GM23248 (cell line): Measurements from ENCODE around the gene NUMA1. TPM values are rescaled to one million over a fixed set of nuclear protein-coding genes. Genes with fewer than 3 reads are reported as not detected.

Experiments
- DNase-seq: peaks from one replicate; pipeline ENCODE4 v3.0.0-alpha.2; 2015
- H2AFZ ChIP-seq: fragments of 200-600 bp; sonication (generic); 2 replicates; pipeline ENCODE4 v1.6.1; 2016; ENCODE audit warnings: antibody characterized with exemption
- H3F3A ChIP-seq: fragments of 200-600 bp; sonication (generic); 2 replicates; pipeline ENCODE4 v1.6.1; 2016; ENCODE audit warnings: mild to moderate bottlenecking, antibody characterized with exemption, mixed run types; ENCODE audit not compliant: insufficient read depth
- H3K27ac ChIP-seq: fragments of 200-600 bp; sonication (generic); 2 replicates; pipeline ENCODE4 v1.5.1; 2016; ENCODE audit warnings: mild to moderate bottlenecking
- H3K27me3 ChIP-seq: fragments of 200-600 bp; sonication (generic); replicated peaks from 2 replicates; pipeline ENCODE4 v1.6.1; 2016; ENCODE audit warnings: mild to moderate bottlenecking; ENCODE audit not compliant: insufficient read depth
- H3K36me3 ChIP-seq: fragments of 200-600 bp; sonication (generic); 2 replicates; pipeline ENCODE4 v1.6.1; 2016; ENCODE audit warnings: low read depth, mild to moderate bottlenecking
- H3K4me1 ChIP-seq: fragments of 200-600 bp; sonication (generic); 2 replicates; pipeline ENCODE4 v1.6.1; 2016; ENCODE audit warnings: mild to moderate bottlenecking; ENCODE audit not compliant: insufficient read depth
- H3K4me2 ChIP-seq: fragments of 200-600 bp; sonication (generic); one replicate; pipeline ENCODE4 v1.6.1; 2016; ENCODE audit warnings: mild to moderate bottlenecking; ENCODE audit not compliant: unreplicated experiment
- H3K4me3 ChIP-seq: fragments of 200-600 bp; sonication (generic); 2 replicates; pipeline ENCODE4 v1.5.1; 2016; ENCODE audit warnings: mild to moderate bottlenecking
- H3K79me2 ChIP-seq: fragments of 200-600 bp; sonication (generic); 2 replicates; pipeline ENCODE4 v1.6.1; 2016; ENCODE audit warnings: mild to moderate bottlenecking; ENCODE audit not compliant: insufficient read depth
- H3K9ac ChIP-seq: fragments of 200-600 bp; sonication (generic); 2 replicates; pipeline ENCODE4 v1.6.1; 2016; ENCODE audit warnings: mild to moderate bottlenecking
- H3K9me2 ChIP-seq: fragments of 200-600 bp; sonication (generic); 2 replicates; pipeline ENCODE4 v1.6.1; 2016; ENCODE audit warnings: mixed run types, mild to moderate bottlenecking, moderate library complexity; ENCODE audit not compliant: insufficient read depth
- H3K9me3 ChIP-seq: fragments of 200-600 bp; sonication (generic); one replicate; pipeline ENCODE4 v1.6.1; 2017; ENCODE audit warnings: low read depth
- H4K20me1 ChIP-seq: fragments of 200-600 bp; sonication (generic); 2 replicates; pipeline ENCODE4 v1.6.0; 2016; ENCODE audit not compliant: insufficient read depth
- EZH2 ChIP-seq: fragments of 200-600 bp; sonication (generic); IDR thresholded peaks from 2 replicates; pipeline ENCODE4 v1.6.1; 2018; ENCODE audit warnings: antibody characterized with exemption, mild to moderate bottlenecking; ENCODE audit not compliant: insufficient read depth, poor library complexity, severe bottlenecking
- EZH2phosphoT487 ChIP-seq: fragments of 200-600 bp; sonication (generic); IDR thresholded peaks from 2 replicates; pipeline ENCODE4 v1.6.1; 2018; ENCODE audit warnings: antibody characterized with exemption, moderate library complexity, mild to moderate bottlenecking, low read depth; ENCODE audit not compliant: insufficient read depth
- WGBS, 2 experiments: methylation state at CpG; one replicate each; pipeline ENCODE4 v1.1.6; 2015 to 2017; ENCODE audit warnings: low lambda C conversion rate in 2 of 2, low coverage in 1 of 2; ENCODE audit errors: missing lambda C conversion rate in 2 of 2; 5-methylcytosine and 5-hydroxymethylcytosine counted together
- in situ Hi-C: fragments of 300-500 bp; cut with MboI; formaldehyde crosslinking; loops from 2 replicates; pipeline ENCODE4 v1.15.0; 2020
- polyA plus RNA-seq: library from polyadenylated mRNA; unstranded; fragments of >200 nt; fragmentation: Nextera tagmentation; extraction: Ambion mirVana; gene quantifications from 2 replicates; pipeline ENCODE4 v1.2.1, GENCODE V29; 2016
- total RNA-seq: library from RNA; depleted of rRNA; stranded (reverse); fragments of >200 nt; shearing (Covaris generic); gene quantifications from 2 replicates; pipeline ENCODE4 v1.2.3, GENCODE V29; 2014

The NUMA1 gene
- total and polyA plus RNA-seq, 2 experiments from 2014 or later: 51.5 to 124 TPM

DNA sequence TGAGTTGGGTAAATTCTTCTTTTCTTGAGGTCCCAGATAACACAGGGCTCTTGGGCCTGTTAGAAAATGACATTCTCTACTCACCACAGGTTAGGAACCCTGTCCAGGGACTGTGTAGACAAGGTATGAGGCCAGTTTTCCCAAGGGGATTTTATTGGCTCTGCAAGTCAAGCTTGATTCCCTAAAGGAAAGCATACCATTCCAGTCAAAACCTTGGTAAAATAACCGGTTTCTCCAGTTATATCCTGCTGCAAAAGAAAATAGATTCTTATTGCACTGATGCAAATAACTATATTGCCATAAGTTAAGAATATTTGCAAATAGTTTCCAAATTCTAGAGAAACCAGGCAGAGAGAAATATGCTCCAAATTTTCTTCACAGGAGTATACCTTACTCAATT is 45.6 kb upstream of the NUMA1 start:
- no peak for DNase-seq
- H3K9me2 ChIP-seq: no peaks in the 10 kb centered on the region
- H3K9ac ChIP-seq: no peak overlapping the region
- H3K27me3 ChIP-seq: no peaks in the 10 kb centered on the region
- TF ChIP-seq EZH2 (no peak), EZH2phosphoT487 (no peak)
- H3K36me3 ChIP-seq: no peaks in the 10 kb centered on the region
- no peak overlapping the region for H3K4me2 ChIP-seq
- WGBS, 2 experiments: 41 to 42% methylated on average over 1 of the region's 1 CpG
- no peaks in the 10 kb centered on the region for H4K20me1 ChIP-seq
- H3K9me3 ChIP-seq: no peaks in the 10 kb centered on the region
- no peak overlapping the region for H3K27ac ChIP-seq
- no peaks in the 10 kb centered on the region for H3K79me2 ChIP-seq
- in situ Hi-C loops: no loop called here
- H3F3A ChIP-seq: no peaks in the 10 kb centered on the region
- H3K4me3 ChIP-seq: no peak overlapping the region
- H3K4me1 ChIP-seq: no peaks in the 10 kb centered on the region
- no peak overlapping the region for H2AFZ ChIP-seq

DNA sequence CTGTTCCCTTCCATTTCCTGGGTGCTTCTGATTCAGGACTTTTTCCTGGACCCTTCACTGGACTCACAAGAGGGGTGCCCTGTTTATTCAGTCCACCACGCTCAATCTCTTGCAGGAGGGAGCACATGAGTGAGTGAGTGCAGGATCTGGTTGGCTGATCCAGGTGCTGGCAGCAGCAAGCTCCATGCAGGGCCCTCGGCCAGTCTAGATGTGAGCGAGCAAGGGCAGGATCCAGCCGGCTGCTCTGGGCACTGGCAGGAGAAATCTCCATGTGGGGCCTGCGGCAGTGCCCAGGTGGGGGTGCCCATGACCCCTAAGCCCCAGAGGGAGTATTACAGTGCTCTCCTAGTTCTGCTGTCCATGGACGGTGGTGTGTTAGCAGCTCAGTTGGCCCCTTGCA is 43.7 kb upstream of the NUMA1 start:
- H3K9ac ChIP-seq: no peak overlapping the region
- in situ Hi-C loops: no loop called here
- no peaks in the 10 kb centered on the region for H3K36me3 ChIP-seq
- no peaks in the 10 kb centered on the region for H3K79me2 ChIP-seq
- 71 to 72% methylated on average over 6 of the region's 6 CpGs for WGBS, 2 experiments
- H3K4me1 ChIP-seq: no peaks in the 10 kb centered on the region
- H3K4me3 ChIP-seq: no peak overlapping the region
- no peak for DNase-seq
- H3K27ac ChIP-seq: no peak overlapping the region
- H3K9me2 ChIP-seq: no peaks in the 10 kb centered on the region
- TF ChIP-seq EZH2phosphoT487 (no peak), EZH2 (no peak)
- H3K27me3 ChIP-seq: no peaks in the 10 kb centered on the region
- H3K4me2 ChIP-seq: no peak overlapping the region
- no peaks in the 10 kb centered on the region for H3K9me3 ChIP-seq
- no peaks in the 10 kb centered on the region for H3F3A ChIP-seq
- H2AFZ ChIP-seq: no peak overlapping the region
- no peaks in the 10 kb centered on the region for H4K20me1 ChIP-seq

DNA sequence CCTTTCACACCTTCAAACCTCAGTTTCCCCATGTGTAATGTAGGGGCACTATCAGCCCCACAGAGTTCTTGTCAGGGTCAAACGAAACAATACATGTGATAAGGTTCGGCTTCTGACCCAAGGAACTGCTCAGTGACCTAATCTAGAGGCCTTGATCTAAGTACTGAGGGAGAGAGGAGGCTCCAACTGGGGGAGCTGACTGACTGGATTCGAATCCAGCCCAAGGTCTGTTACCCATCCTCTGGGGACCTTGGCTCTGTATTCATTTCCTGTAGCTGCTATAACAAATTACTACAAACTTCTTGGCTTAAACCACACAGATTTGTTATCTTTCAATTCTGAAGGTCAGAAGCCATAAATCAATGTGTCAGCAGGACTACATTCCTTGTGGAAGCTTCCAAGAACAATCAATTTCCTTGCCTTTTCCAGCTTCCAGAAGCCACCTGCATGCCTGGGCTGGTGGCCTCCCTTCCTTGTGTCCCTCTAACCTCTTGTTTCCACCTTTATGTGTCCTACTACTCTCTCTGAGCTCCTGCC is 42.8 kb upstream of the NUMA1 start:
- DNase-seq: no peak
- Histone ChIP-seq H3K27me3 (no peaks in the 10 kb centered on the region), H4K20me1 (no peaks in the 10 kb centered on the region), H3K79me2 (no peaks in the 10 kb centered on the region), H3K9ac (no peak overlapping the region), H3F3A (no peaks in the 10 kb centered on the region), H3K36me3 (no peaks in the 10 kb centered on the region), H3K4me3 (no peak overlapping the region), H3K27ac (no peak overlapping the region), H3K4me2 (no peak overlapping the region), H3K9me3 (no peaks in the 10 kb centered on the region), H3K9me2 (no peaks in the 10 kb centered on the region), H2AFZ (no peak overlapping the region), H3K4me1 (no peaks in the 10 kb centered on the region)
- TF ChIP-seq EZH2 (no peak), EZH2phosphoT487 (no peak)
- in situ Hi-C loops: no loop called here
- WGBS, 2 experiments: 60 to 64% methylated on average over 3 of the region's 3 CpGs

DNA sequence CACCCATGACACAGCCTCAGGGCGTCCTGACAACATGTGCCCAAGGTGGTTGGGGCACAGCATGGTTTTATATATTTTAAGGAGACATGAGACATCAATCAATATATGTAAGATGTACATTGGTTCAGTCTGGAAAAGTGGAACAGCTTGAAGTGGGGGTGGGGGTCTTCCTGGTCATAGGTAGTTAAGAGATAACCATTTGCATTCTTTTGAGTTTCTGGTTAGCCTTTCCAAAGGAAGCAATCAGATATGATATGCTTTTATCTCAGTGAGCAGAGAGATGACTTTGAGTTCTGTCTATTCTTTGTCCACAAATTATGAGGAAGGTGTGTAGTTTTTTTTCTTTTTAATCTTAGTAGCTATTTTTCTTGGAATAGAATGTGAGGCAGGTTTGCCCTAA is 42.3 kb upstream of the NUMA1 start:
- DNase-seq: no peak
- no peaks in the 10 kb centered on the region for H3K27me3 ChIP-seq
- H3K4me1 ChIP-seq: no peaks in the 10 kb centered on the region
- H3K9ac ChIP-seq: no peak overlapping the region
- TF ChIP-seq EZH2 (no peak), EZH2phosphoT487 (no peak)
- WGBS, 2 experiments: 85 to 92% methylated on average over 1 of the region's 1 CpG
- no peaks in the 10 kb centered on the region for H3K9me3 ChIP-seq
- no peaks in the 10 kb centered on the region for H4K20me1 ChIP-seq
- H2AFZ ChIP-seq: no peak overlapping the region
- H3K4me2 ChIP-seq: no peak overlapping the region
- H3K79me2 ChIP-seq: no peaks in the 10 kb centered on the region
- no peaks in the 10 kb centered on the region for H3K9me2 ChIP-seq
- no peak overlapping the region for H3K27ac ChIP-seq
- no peaks in the 10 kb centered on the region for H3K36me3 ChIP-seq
- H3F3A ChIP-seq: no peaks in the 10 kb centered on the region
- in situ Hi-C loops: no loop called here
- H3K4me3 ChIP-seq: no peak overlapping the region

DNA sequence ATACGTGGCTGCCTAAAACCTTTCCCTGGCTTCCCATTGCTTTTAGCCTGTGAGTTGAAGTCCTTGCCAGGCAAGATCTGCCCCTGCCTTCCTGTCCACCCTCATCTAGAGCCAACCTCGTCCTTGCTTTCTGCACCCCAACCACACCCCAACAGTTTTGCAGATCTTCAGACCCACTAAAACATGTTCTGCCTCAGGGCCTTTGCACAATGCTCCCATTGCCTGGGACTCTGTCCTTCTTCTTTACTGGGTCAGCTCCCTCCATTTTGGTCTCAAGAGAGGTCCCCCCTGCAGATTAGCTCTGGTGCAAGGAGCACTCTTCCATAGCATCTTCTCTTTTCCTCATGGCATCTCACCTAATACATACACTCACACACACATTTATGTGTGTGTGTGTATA is 40.6 kb upstream of the NUMA1 start:
- Histone ChIP-seq H3K9ac (no peak overlapping the region), H3K79me2 (no peaks in the 10 kb centered on the region), H3K4me2 (no peak overlapping the region), H3K4me3 (no peak overlapping the region), H3K9me2 (no peaks in the 10 kb centered on the region), H3K27me3 (no peaks in the 10 kb centered on the region), H3K36me3 (no peaks in the 10 kb centered on the region), H3K27ac (no peak overlapping the region), H3K4me1 (no peaks in the 10 kb centered on the region), H4K20me1 (no peaks in the 10 kb centered on the region), H3K9me3 (no peaks in the 10 kb centered on the region), H3F3A (no peaks in the 10 kb centered on the region), H2AFZ (no peak overlapping the region)
- WGBS, 2 experiments: 78 to 84% methylated on average over 2 of the region's 2 CpGs
- TF ChIP-seq EZH2 (no peak), EZH2phosphoT487 (no peak)
- in situ Hi-C loops: no loop called here
- DNase-seq: no peak
